Cortex of kidney (tissue), 1 donor: ENCODE results near the gene ACTR6.

ENCODE experiments used
- DNase-seq: peaks from one replicate; lab custom pipeline; 2025; lab: John Stamatoyannopoulos, UW

The ACTR6 gene

GRCh38 chr12:100266835-100267602 is 66.4 kb downstream of the ACTR6 start, which contains the start of the genes DEPDC4 and SCYL2:
Gene DEPDC4 (minus strand): TSS chr12:100267079. CDS start chr12:100267076, 3 bp downstream.
Gene SCYL2 (plus strand): TSS chr12:100267177. CDS start chr12:100282971, 15,794 bp downstream.
- DNase-seq = peak; percentile 50

GRCh38 chr12:100267603-100268281 is 67.1 kb downstream of the ACTR6 start:
- DNase-seq = no peak

- DNase-seq = no peak
Measured at GRCh38 chr12:100268835-100269564, 68.4 kb downstream of the ACTR6 start.

GRCh38 chr12:100273782-100274181 is 73.2 kb downstream of the ACTR6 start:
- DNase-seq = no peak
